WTC11 (cell line): ENCODE measurements around the gene ITGA2B. TPM values are rescaled to one million over a fixed set of nuclear protein-coding genes. Genes with fewer than 3 reads are reported as not detected.
"Not testable (repeated sequence)": the region's sequence is repeated elsewhere in the genome, so short reads cannot be mapped to it uniquely, and the experiment has no call there.

Experiments
- ATAC-seq: fragments of 200-7000 bp; cut with Tn5 transposase; 2 replicates; pipeline ENCODE4 v1.10.0; 2021; ENCODE audit warnings: mild to moderate bottlenecking, moderate library complexity
- CTCF ChIA-PET: fragments of 300-600 bp; sonication (Branson Sonifier 250); formaldehyde crosslinking; loops from one replicate; lab custom pipeline; 2021; ENCODE audit warnings: antibody characterized with exemption; lab: Charles Lee
- POLR2A ChIA-PET: fragments of 350-600 bp; sonication (Branson Sonifier 250); formaldehyde crosslinking; loops from one replicate; lab custom pipeline; 2021; ENCODE audit warnings: antibody characterized with exemption; lab: Charles Lee
- DNase-seq: peaks from one replicate; pipeline ENCODE4 v3.0.0; 2021; ENCODE audit warnings: low spot score
- H3K27ac Mint-ChIP-seq: 2 replicates; pipeline ENCODE4 v1.8.0; 2021; ENCODE audit warnings: mixed read lengths
- H3K27me3 Mint-ChIP-seq: 2 replicates; pipeline ENCODE4 v1.8.0; 2021; ENCODE audit warnings: low read depth, mild to moderate bottlenecking, moderate library complexity, mixed read lengths
- H3K36me3 Mint-ChIP-seq: 2 replicates; pipeline ENCODE4 v1.8.0; 2021; ENCODE audit warnings: mixed read lengths
- H3K4me1 Mint-ChIP-seq: 2 replicates; pipeline ENCODE4 v1.8.0; 2022; ENCODE audit warnings: mixed read lengths
- H3K4me3 Mint-ChIP-seq: 2 replicates; pipeline ENCODE4 v1.8.0; 2021; ENCODE audit warnings: mild to moderate bottlenecking, moderate library complexity, mixed read lengths
- H3K9me3 Mint-ChIP-seq: 2 replicates; pipeline ENCODE4 v1.8.0; 2021; ENCODE audit warnings: mixed read lengths
- ATF1 ChIP-seq: sonication (generic); formaldehyde crosslinking; IDR thresholded peaks from 2 replicates; pipeline ENCODE4 v1.8.1; 2023; ENCODE audit warnings: mild to moderate bottlenecking, moderate library complexity, missing genetic modification reagents
- CTCF ChIP-seq: fragments of 200-600 bp; IDR thresholded peaks from 2 replicates; pipeline ENCODE4 v1.8.0; 2022; ENCODE audit warnings: antibody characterized with exemption
- E2F4 ChIP-seq: sonication (generic); formaldehyde crosslinking; IDR thresholded peaks from 2 replicates; pipeline ENCODE4 v1.8.1; 2022; ENCODE audit warnings: low read depth, mild to moderate bottlenecking, moderate library complexity, missing genetic modification reagents, borderline replicate concordance
- ESRRA ChIP-seq: sonication (generic); formaldehyde crosslinking; IDR thresholded peaks from 2 replicates; pipeline ENCODE4 v1.8.1; 2022; ENCODE audit warnings: mild to moderate bottlenecking, missing genetic modification reagents, borderline replicate concordance
- FOXK1 ChIP-seq: sonication (generic); formaldehyde crosslinking; IDR thresholded peaks from 2 replicates; pipeline ENCODE4 v1.8.0; 2022; ENCODE audit warnings: mild to moderate bottlenecking, moderate library complexity, missing genetic modification reagents
- HMGXB4 ChIP-seq: sonication (generic); formaldehyde crosslinking; IDR thresholded peaks from 2 replicates; pipeline ENCODE4 v1.8.1; 2023; ENCODE audit warnings: mild to moderate bottlenecking, moderate library complexity, missing genetic modification reagents
- JAZF1 ChIP-seq: fragments of 250-450 bp; sonication (Bioruptor Pico); IDR thresholded peaks from 2 replicates; pipeline ENCODE4 v1.9.0; 2021; ENCODE audit warnings: moderate library complexity, mild to moderate bottlenecking, inconsistent platforms
- RORB ChIP-seq: fragments of 250-450 bp; sonication (Bioruptor Pico); IDR thresholded peaks from 2 replicates; pipeline ENCODE4 v1.9.0; 2021; ENCODE audit warnings: mild to moderate bottlenecking
- TEAD1 ChIP-seq: sonication (generic); formaldehyde crosslinking; IDR thresholded peaks from 2 replicates; pipeline ENCODE4 v1.8.0; 2022; ENCODE audit warnings: mild to moderate bottlenecking, missing genetic modification reagents
- ZBTB43 ChIP-seq: sonication (generic); formaldehyde crosslinking; IDR thresholded peaks from 2 replicates; pipeline ENCODE4 v1.8.1; 2023; ENCODE audit warnings: mild to moderate bottlenecking, missing genetic modification reagents
- ZNF232 ChIP-seq: sonication (generic); formaldehyde crosslinking; IDR thresholded peaks from 2 replicates; pipeline ENCODE4 v1.8.0; 2022; ENCODE audit warnings: mild to moderate bottlenecking, missing genetic modification reagents
- total RNA-seq: library from RNA; stranded (reverse); gene quantifications from 3 replicates; pipeline ENCODE4 v1.2.3, GENCODE V29; 2021

ITGA2B gene
- total RNA-seq, 1 experiment from 2014 or later: 21.5 TPM

GRCh38 chr17:44333371-44333770 lies 56.1 kb downstream of the ITGA2B start:
- no peak for TF ChIP-seq ZBTB43 (CRISPR knock-in tag)
- no peak for TF ChIP-seq JAZF1
- no peak for TF ChIP-seq FOXK1 (CRISPR knock-in tag)
- TF ChIP-seq ZNF232 (CRISPR knock-in tag): no peak
- TF ChIP-seq ATF1 (CRISPR knock-in tag): no peak
- TF ChIP-seq E2F4: no peak
- ChIA-PET POLR2A (no interaction called here), CTCF (interaction anchor here (1.3 to 7.4 kb wide), 6 partner anchors 11 to 130 kb away, joined by 3 to 78 read pairs (median 40); partner anchors contain the start of gene GRN)
- no peak for ATAC-seq
- no peaks in the 10 kb centered on the region for H3K9me3 Mint-ChIP-seq
- DNase-seq: no peak
- H3K36me3 Mint-ChIP-seq: no peaks in the 10 kb centered on the region
- peaks cover 5% of the 10 kb centered on the region for H3K27me3 Mint-ChIP-seq
- H3K27ac Mint-ChIP-seq: no peak overlapping the region
- no peak overlapping the region for H3K4me3 Mint-ChIP-seq
- H3K4me1 Mint-ChIP-seq: peaks cover 12% of the 10 kb centered on the region; the same call in 1 of the 2 replicates

GRCh38 chr17:44331249-44331760 lies 58.1 kb downstream of the ITGA2B start:
- POLR2A ChIA-PET: interaction anchor here (0.5 to 1.5 kb wide), 4 partner anchors 14 to 317 kb away, joined by 3 to 4 read pairs (median 3); partner anchors contain the start of gene TMEM101

GRCh38 chr17:44330263-44330662 lies 59.2 kb downstream of the ITGA2B start:
- H3K9me3 Mint-ChIP-seq, H3K27ac Mint-ChIP-seq, ATAC-seq, H3K36me3 Mint-ChIP-seq, H3K27me3 Mint-ChIP-seq, DNase-seq, H3K4me3 Mint-ChIP-seq: not testable (repeated sequence)
- ChIA-PET POLR2A (interaction anchor here (1.0 to 1.5 kb wide), 3 partner anchors 14 to 130 kb away, joined by 3 to 5 read pairs (median 4); no protein-coding TSS in a partner anchor), CTCF (interaction anchor here (0.5 to 7.4 kb wide), 25 partner anchors 11 to 278 kb away, joined by 3 to 78 read pairs (median 10); partner anchors contain the start of genes ASB16, FAM171A2, GRN and RUNDC3A)
- peaks cover 20% of the 10 kb centered on the region for H3K4me1 Mint-ChIP-seq

More at GRCh38 chr17:44331249-44331760, 58.1 kb downstream of the ITGA2B start:
- DNase-seq: peak; percentile 80
- H3K9me3 Mint-ChIP-seq: no peaks in the 10 kb centered on the region
- TF ChIP-seq TEAD1 (CRISPR knock-in tag) (no peak), ZNF232 (CRISPR knock-in tag) (no peak), ESRRA (CRISPR knock-in tag) (no peak), CTCF (peak; percentile 76), HMGXB4 (CRISPR knock-in tag) (no peak), RORB (CRISPR knock-in tag) (no peak)
- peaks cover 3% of the 10 kb centered on the region; the same call in 1 of the 2 replicates for H3K27me3 Mint-ChIP-seq
- no peak overlapping the region for H3K4me3 Mint-ChIP-seq
- peak; percentile 19 for ATAC-seq
- H3K27ac Mint-ChIP-seq: no peak overlapping the region
- CTCF ChIA-PET: interaction anchor here (0.6 to 7.4 kb wide), 39 partner anchors 10 to 388 kb away, joined by 3 to 78 read pairs (median 7); partner anchors contain the start of genes ASB16, FAM171A2, GRN and HDAC5
- H3K36me3 Mint-ChIP-seq: no peaks in the 10 kb centered on the region
- H3K4me1 Mint-ChIP-seq: peaks cover 17% of the 10 kb centered on the region

- Mint-ChIP-seq H3K27me3 (peaks cover 10% of the 10 kb centered on the region), H3K4me1 (peaks cover 19% of the 10 kb centered on the region)
- ChIA-PET CTCF (interaction anchor here (0.5 to 7.4 kb wide), 9 partner anchors 14 to 193 kb away, joined by 3 to 78 read pairs (median 8); partner anchors contain the start of genes ASB16 and GRN), POLR2A (interaction anchor here (1.2 kb wide), 1 partner anchor 129 kb away, joined by 5 read pairs; no protein-coding TSS in a partner anchor)
- H3K4me3 Mint-ChIP-seq, ATAC-seq, DNase-seq, H3K27ac Mint-ChIP-seq, H3K9me3 Mint-ChIP-seq, H3K36me3 Mint-ChIP-seq: not testable (repeated sequence)
Observed at GRCh38 chr17:44329516-44329915, 59.9 kb downstream of the ITGA2B start.
